HG03571 (cell line): ENCODE data around the gene PCDHB9.
"Not testable (repeated sequence)": the region's sequence is repeated elsewhere in the genome, so short reads cannot be mapped to it uniquely, and the experiment has no call there.

Experiments used
- ATAC-seq: cut with Tn5 transposase; IDR thresholded peaks from one replicate; pipeline ENCODE4 v1.9.1; 2021; ENCODE audit not compliant: unreplicated experiment

Gene PCDHB9

GRCh38 chr5:141186897-141187512, at the start of gene PCDHB9:
PCDHB9 (plus strand) TSS chr5:141187161; CDS start chr5:141187319, 158 bp downstream.
- ATAC-seq = no peak

- ATAC-seq = not testable (repeated sequence)
Measured at GRCh38 chr5:141137346-141137745, 49.6 kb upstream of the PCDHB9 start.

GRCh38 chr5:141149812-141150211, 37.1 kb upstream of the PCDHB9 start, which contains the start of gene PCDHB6:
PCDHB6 (plus strand) TSS chr5:141150057; CDS start chr5:141150258, 201 bp downstream.
- no peak for ATAC-seq

- no peak for ATAC-seq
Measured at GRCh38 chr5:141150224-141150992, 36.6 kb upstream of the PCDHB9 start.

DNA sequence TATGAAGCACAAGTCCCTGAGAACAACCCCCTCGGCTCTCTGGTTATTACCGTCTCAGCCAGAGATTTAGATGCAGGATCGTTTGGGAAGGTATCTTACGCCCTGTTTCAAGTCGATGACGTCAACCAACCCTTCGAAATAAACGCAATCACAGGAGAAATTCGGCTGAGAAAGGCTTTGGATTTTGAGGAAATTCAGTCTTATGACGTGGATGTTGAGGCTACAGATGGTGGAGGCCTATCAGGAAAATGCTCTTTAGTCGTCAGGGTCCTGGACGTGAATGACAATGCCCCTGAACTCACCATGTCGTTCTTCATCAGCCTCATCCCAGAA, 36.0 kb upstream of the PCDHB9 start:
- no peak for ATAC-seq

- ATAC-seq = not testable (repeated sequence)
Measured at GRCh38 chr5:141151632-141152031, 35.3 kb upstream of the PCDHB9 start.

GRCh38 chr5:141152096-141152495, 34.9 kb upstream of the PCDHB9 start:
- not testable (repeated sequence) for ATAC-seq

GRCh38 chr5:141155540-141156374, 31.2 kb upstream of the PCDHB9 start:
- ATAC-seq = no peak

GRCh38 chr5:141157356-141157755, 29.6 kb upstream of the PCDHB9 start:
- not testable (repeated sequence) for ATAC-seq

DNA sequence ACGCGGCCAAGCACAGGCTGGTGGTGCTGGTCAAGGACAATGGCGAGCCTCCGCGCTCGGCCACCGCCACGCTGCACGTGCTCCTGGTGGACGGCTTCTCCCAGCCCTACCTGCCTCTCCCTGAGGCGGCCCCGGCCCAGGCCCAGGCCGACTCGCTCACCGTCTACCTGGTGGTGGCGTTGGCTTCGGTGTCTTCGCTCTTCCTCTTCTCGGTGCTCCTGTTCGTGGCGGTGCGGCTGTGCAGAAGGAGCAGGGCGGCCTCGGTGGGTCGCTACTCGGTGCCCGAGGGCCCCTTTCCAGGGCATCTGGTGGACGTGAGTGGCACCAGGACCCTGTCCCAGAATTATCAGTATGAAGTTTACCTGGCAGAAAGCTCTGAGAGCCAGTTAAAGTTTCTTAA, 29.1 kb upstream of the PCDHB9 start:
- ATAC-seq = not testable (repeated sequence)

GRCh38 chr5:141172381-141173204, 14.4 kb upstream of the PCDHB9 start, which contains the start of gene PCDHB7:
PCDHB7 (plus strand) TSS chr5:141172644; CDS start chr5:141172836, 192 bp downstream.
- ATAC-seq = no peak

DNA sequence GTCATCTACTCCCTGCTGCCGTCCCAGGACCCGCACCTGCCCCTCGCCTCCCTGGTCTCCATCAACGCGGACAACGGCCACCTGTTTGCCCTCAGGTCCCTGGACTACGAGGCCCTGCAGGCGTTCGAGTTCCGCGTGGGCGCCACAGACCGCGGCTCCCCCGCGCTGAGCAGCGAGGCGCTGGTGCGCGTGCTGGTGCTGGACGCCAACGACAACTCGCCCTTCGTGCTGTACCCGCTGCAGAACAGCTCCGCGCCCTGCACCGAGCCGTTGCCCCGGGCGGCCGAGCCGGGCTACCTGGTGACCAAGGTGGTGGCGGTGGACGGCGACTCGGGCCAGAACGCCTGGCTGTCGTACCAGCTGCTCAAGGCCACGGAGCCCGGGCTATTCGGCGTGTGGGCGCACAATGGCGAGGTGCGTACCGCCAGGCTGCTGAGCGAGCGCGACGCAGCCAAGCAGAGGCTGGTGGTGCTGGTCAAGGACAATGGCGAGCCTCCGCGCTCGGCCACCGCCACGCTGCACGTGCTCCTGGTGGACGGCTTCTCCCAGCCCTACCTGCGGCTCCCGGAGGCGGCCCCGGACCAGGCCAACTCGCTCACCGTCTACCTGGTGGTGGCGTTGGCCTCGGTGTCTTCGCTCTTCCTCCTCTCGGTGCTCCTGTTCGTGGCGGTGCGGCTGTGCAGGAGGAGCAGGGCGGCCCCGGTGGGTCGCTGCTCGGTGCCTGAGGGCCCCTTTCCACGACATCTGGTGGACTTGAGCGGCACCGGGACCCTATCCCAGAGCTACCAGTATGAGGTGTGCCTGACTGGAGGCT, 12.5 kb upstream of the PCDHB9 start:
- not testable (repeated sequence) for ATAC-seq

DNA sequence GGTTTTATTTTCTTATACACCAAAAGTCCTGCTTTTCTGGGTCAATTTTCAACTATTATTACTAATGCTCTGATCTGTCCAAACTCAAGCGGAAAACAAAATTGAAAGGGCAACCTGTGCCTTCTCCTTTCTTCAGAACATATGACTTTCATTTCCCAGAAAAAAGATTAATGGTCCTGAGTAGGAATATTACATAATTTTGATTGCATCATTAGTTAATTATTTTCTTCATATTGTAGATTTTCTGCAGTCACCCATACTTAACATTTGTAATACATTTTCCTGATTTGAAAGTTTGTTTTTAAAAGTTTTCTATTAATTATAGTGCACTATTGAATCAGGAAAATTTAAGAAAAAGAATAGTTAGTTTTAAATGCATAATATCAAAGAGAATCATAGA, 11.0 kb upstream of the PCDHB9 start:
- no peak for ATAC-seq

DNA sequence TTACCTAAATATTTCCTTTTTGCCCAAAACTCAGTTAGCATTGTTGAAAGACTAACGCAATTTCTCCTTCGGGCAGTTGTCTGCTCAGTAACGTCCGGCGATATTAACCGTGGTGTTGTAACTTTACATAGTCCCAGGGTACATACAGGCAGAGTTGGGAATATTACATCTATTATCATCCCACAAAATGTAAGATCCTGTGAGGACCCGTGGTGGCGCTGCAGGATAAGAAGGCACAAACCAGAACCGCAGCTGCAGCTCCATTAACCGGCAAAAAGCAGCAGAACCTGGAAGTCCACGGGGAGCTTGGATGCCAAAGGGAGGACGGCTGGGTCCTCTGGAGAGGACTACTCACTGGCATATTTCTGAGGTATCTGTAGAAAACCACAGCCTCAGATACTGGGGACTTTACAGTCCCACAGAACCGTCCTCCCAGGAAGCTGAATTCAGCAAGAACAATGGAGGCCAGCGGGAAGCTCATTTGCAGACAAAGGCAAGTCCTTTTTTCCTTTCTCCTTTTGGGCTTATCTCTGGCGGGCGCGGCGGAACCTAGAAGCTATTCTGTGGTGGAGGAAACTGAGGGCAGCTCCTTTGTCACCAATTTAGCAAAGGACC, 9.3 kb upstream of the PCDHB9 start, which contains the start of gene PCDHB8:
PCDHB8 (plus strand) TSS at position 214 of the 615 bp plus-strand sequence; CDS start at position 459, 245 bp downstream.
- ATAC-seq = not testable (repeated sequence)

DNA sequence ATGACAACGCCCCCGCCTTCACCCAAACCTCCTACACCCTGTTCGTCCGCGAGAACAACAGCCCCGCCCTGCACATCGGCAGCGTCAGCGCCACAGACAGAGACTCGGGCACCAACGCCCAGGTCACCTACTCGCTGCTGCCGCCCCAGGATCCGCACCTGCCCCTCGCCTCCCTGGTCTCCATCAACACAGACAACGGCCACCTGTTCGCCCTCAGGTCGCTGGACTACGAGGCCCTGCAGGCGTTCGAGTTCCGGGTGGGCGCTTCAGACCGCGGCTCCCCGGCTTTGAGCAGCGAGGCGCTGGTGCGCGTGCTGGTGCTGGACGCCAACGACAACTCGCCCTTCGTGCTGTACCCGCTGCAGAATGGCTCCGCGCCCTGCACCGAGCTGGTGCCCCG, 7.6 kb upstream of the PCDHB9 start:
- not testable (repeated sequence) for ATAC-seq

- ATAC-seq = not testable (repeated sequence)
Measured at GRCh38 chr5:141179876-141180275, 7.1 kb upstream of the PCDHB9 start.

DNA sequence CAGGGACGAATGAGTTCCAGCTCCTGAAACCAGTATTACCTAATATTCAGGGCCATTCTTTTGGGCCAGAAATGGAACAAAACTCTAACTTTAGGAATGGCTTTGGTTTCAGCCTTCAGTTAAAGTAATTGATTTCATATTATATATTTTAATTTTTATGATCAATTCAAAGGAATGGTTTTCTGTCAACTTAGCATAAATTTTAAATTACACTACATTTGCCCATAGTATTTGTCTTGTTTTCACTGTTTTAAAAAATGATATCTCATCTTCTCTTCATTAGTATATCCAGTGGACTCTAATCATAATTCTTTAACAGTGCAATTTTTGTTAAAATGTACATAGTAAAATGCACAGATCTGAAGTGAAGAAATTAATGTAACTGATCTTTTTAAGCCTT, 6.6 kb upstream of the PCDHB9 start:
- no peak for ATAC-seq

DNA sequence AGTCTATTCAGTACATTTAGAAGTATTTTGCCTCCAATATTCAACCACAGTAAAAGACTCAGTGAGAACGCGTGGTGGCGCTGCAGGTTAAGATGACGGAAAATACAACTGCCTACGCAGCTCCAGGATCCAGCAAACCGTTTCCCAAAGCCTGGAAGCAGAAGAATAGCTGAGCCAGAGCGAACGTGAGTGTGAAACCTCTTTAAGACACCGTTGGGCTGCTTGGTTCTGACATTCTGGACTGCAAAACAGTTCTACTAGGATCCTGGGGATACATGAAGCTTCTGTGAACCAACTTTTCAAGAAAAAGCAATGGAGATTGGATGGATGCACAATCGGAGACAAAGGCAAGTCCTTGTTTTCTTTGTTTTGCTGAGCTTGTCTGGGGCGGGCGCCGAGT, 4.7 kb upstream of the PCDHB9 start, which contains the start of gene PCDHB16:
PCDHB16 (plus strand) TSS at position 140 of the 400 bp plus-strand sequence; CDS start at position 313, 173 bp downstream.
- ATAC-seq = no peak
